Activated T-helper 9 cell treated with anti-CD3 and anti-CD28 coated beads, Interleukin-2, amount 50 U/mL, for 16 hours (primary cell): ENCODE results near the gene SPOCD1.
A peak's percentile ranks its signal among the peaks of the same experiment; 100 is the strongest.

Experiments
- DNase-seq: peaks from one replicate; pipeline ENCODE4 v3.0.0-alpha.2; 2020; ENCODE audit warnings: low read depth

Gene SPOCD1

DNA sequence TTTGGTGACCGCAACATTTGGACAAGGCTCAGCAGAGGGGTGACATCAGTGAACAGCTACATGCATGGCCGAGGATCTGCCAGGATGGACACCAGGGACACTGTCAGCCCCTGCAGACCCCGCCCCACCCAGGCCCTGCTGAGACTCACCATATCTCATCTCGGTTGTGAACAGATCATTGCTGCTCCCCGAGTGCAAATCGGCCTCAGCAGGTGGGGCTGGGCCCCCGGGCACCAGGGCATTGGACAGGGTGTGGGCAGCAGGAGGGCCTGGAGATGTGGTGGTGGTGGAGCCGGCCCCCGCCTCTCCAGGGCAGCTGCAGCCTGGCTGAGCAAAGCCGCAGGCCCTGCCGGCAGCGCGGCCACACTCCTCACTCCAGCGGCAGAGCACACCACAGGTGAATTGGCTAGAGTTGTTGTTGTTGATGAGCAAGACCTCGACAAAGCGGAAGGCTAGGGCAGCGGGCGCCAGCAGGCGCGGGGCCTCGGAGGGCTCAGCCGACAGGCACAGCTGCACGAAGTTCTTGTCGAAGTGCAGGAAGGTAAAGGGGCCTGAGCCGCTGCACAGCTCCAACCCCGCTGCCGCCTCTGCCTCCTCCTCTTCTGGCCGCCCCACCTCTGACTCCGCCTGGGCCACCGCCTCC, 59.9 kb downstream of the SPOCD1 start:
- no peak for DNase-seq

DNA sequence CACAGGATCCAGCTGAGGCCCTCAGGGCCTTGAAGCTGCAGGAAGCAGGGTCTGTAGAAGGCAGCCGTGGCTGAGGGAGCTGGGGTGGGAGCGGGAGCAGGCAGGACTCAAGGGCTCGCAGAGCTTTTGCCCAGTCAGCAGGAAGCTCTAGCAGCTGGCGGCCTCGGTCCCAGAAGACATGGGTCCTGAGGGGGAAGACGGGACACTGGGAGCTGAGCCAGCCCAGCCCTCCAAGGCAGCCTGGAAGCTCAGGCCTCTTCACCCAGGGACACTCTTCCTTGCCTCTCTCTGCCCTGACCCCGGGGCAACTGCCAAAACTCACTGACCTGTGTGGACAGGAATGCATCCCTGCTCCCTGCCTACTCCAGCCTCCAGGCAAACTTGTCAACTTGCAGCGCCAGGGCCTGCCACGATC, 60.6 kb downstream of the SPOCD1 start:
- DNase-seq: no peak

DNA sequence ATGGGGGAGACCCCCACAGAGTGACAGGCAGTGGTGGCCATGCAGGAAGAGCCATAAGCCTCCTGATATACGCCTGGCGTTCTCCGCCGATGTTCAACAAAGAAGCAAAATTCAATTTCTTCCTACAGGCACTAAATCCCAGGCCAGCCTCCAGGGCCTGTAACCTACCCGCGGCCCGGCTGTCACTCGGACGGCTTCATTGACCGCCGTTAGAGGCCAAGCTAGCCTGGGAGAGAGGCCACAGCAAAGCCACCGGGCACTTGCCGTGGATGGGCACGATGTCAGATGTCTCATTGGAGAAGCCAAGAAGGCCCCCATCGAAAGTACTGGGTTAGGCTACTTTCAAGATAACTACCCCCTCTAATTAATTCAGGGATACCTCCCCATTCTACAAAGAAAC, 61.4 kb downstream of the SPOCD1 start:
- DNase-seq: no peak

DNA sequence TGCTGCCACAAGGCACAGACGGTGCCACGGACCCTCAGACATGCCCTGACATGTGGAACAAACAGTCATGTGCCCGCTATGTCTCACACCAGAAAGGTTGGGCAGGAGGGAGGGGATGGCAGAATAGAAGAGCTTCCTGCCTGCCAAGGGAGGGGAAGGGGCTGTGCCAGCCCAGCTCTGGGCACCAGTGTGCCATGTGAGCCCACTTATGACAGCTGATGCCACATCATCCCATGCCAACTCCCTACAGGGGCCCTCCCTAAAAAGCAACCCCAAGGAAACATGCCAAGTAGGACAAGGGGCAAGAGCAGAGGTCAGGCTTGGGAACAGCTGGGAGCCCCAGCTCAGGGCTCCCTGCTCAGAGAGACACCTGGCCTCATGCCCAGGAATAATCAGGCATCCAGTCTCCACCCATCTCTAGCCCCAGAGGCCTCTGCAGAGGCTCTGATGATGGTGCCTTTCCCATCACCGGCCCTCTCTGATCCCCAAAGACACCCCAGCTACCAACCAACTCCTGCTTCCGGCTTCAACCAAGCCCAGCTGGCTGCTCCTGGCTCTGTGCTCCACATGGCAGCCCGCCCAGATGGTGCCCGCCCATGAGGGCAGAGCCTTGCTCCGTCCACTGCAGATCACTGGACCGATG, 62.0 kb downstream of the SPOCD1 start:
- DNase-seq: no peak

DNA sequence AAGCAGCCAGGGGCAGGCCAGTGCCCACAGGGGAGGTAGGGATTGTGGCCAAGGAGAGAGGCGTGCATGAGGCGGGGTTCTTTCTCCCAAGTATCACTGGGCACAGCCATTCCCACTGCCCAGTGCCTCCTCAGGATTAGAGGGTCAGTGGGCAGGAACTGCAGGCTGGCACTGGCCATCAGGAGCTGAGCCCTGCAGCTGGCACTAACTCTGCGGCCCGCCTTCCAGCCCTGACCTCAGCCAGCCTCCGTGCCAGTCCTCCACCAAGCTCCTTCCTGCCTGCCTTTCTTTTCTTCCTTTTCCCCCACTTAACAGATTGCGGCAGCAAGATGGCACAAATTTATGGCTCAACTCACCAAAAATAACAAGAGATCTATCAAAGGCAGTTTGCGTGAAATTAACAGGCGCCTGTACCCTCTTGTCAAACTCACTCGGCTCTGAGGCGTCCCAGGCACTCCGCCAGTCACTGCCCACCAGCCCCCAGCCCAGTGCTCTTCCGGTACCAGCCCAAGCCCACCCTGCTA, 62.8 kb downstream of the SPOCD1 start:
- no peak for DNase-seq

DNA sequence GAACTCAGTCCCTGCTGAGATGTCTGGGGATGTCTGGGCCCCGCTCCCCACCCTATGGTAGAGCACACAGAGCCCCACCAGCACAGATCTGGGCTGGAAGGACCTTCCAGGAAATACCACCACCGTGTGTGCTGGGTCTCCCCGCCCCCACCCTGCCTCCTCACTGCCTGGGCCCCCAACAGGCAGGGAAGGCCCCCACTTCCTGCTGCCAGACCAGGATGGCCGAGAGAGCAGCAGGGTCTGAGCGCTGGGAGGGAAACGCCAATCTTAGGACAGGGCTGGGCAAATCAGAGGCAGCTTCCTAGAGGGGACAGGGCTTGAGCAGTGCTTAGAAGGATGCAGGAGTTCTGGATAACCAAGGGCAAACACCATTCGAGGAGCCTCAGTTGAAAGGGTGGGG, 63.6 kb downstream of the SPOCD1 start:
- no peak for DNase-seq

DNA sequence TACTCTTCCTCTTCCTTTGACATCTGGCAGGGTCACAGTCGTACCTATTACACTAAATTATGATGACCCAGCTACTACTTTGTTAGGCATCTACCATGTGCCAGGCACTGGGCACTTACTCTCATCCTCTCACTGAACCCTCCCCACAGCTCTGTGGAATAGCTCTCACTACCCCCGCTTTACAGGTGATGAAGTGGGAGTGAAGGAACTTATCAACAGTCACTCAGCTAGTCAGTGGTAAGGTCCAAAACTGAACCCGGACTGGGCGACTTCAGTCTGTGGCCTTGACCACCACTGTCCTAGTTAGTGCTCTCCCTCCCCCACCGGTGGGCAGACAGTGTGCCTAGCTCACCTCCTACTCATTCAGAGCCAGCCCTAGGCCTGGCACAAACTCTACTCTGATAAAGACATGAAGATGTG, 64.0 kb downstream of the SPOCD1 start:
- no peak for DNase-seq

DNA sequence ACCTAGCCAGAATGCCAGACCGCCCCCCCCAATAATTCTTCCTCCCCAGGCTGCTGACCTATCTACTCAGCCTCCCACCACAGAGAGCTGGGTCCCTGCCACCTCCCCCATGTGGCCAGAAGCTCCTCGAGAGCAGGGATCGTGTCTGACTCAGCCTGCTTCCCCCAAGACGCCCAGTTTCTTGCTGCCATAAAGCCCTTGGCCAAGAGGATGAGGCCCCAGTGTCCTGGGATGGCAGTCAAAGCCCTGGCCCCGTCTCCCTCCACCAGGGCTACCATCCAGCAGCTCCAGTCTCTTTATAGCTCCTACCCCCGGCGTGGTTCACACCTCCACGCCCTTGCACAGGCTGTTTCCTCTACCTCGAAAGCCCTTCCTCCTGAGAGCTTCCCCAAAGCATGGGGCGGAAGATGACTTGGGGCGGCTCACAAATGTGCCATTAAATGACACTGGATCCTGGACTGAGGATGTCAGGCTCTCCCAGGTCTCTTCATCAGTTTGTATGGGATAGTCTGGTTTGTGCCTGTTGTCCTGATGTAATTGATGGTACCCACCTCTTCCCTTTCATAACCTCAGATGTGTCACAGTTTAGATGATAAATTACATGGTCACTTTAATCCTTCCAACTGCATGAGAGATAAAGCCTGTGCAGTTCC, 64.8 kb downstream of the SPOCD1 start:
- no peak for DNase-seq

DNA sequence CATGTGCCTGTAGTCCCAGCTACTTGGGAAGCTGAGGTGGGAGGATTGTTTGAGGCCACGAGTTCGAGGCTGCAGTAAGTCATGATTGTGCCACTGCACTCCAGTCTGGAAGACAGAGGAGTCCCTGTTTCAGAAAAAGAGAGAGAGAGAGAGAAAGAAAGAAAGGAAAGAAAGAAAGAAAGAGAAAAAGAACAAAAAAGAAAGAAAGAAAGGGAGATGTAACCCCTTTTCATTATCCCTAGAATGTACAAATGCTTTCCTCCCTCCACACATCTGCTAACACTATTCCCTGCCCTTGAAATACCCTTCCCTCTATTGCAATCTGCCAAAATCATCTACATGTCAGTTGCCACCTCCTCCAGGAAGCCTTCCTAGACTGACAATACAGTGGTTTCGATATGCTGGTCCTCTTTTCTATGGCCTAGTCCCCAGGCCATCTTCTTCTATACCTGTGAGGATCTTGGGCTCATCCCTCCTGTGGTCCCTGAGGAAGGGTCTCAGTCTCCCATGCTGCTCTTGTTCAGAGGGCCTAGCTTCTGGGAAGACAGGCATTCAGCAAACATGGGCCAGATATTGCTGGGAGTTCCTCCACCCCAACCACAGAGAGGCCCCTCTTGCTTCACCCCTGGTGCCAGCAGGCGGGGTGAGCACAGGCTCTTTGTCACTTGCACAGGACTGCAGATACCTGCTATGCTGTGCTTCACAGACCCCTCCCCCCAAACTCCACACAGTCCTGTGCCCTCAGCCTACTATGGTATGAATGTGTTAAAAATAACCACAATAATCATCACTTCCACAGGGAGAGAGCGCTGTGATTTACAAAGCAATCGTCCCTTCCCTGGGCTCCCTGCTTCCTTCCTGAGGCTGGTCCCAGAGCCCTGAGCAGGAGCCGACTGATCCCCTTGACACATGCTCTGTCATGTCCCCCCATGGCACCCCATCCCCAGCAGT, 65.8 kb downstream of the SPOCD1 start:
- DNase-seq: no peak

DNA sequence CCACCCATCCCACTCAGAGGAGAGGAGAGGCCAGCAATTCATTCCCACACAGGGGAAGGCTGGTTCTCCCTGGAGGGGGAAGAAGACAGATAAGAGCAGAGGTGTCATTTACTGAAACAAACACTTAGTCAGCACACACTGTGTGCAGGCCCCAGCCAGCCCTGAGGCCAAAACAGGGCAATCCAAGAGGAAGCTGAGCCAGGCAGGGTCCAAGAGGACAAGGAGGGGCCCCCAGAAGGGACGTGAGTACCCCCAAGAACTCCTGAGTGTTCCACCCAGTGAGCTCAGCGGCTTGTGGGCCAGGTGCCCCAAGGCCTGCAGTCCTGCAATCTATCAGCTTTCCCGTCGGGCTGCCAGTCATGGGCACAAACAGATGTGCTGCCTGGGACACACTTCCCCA, 67.5 kb downstream of the SPOCD1 start:
- no peak for DNase-seq

DNA sequence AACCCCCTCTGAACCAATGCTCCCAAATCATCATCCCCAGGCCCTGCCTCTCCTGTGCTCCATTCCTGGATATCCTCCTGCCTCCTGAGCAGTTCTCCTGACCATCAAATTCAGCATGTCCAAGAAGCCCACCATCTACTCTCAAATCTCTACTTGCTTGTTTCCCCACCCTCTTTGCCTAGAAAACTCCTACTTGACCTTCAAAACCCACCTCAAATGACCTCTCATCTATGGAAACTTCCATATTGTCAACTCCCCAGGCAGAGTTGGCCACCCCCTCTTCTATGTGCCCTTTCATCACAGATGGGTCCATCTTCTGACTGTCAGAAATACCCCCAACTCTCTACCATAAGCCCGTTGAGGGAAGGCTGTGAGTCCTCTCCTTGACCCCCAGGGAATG, 68.5 kb downstream of the SPOCD1 start:
- DNase-seq: no peak

DNA sequence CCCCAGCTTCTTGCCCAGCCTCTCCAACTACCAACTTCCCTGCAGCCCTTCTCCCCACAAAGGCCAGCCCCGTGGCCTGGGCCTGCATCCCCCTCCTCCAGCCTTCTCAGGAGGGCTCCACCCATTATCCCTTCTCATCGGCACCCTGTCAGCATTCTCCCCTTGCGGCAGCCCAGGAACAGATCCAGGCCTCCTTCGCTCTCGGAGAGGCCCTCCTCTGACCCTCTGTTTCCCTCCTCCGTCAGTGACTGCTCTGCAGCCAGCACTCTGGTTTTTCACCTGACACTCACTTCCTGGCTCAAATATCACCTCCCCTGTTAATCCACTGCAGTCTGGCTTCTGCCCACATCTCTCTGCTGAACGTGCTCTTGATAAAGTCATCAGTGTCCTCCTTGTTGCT, 69.1 kb downstream of the SPOCD1 start:
- no peak for DNase-seq

DNA sequence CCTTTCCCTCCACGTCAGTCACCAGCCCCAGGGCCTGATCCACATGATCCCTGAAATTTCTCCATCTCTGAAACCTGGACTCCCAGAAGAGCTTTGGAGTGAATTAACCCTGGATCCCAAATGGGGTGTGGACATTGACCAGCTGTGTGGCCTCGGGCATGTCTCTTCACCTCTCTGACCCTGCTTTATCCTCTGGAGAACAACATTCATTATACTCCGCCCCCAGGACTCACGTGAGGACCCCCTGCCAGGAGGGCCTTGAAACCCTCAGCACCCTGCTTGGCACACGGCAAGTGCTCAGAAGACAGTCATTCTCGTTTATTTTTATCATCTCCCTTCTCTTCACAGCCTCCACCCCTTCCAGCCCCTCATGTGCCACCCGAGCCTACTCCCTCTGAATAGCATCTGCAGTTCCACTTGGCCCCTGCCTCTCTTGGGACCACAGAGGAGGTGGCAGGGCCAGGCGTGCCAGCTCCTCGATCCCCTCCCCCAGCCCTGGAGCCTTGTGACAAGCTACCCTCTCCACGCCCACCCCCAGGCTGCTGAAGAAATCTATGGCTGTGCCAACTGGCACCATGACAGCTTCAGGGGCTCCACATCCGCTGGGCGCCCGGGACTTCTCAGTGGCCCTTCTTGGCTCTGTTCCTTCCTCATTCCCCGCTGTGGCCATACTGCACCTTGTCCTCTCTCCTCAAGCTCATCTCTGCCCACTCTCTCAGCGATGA, 69.7 kb downstream of the SPOCD1 start:
- no peak for DNase-seq

DNA sequence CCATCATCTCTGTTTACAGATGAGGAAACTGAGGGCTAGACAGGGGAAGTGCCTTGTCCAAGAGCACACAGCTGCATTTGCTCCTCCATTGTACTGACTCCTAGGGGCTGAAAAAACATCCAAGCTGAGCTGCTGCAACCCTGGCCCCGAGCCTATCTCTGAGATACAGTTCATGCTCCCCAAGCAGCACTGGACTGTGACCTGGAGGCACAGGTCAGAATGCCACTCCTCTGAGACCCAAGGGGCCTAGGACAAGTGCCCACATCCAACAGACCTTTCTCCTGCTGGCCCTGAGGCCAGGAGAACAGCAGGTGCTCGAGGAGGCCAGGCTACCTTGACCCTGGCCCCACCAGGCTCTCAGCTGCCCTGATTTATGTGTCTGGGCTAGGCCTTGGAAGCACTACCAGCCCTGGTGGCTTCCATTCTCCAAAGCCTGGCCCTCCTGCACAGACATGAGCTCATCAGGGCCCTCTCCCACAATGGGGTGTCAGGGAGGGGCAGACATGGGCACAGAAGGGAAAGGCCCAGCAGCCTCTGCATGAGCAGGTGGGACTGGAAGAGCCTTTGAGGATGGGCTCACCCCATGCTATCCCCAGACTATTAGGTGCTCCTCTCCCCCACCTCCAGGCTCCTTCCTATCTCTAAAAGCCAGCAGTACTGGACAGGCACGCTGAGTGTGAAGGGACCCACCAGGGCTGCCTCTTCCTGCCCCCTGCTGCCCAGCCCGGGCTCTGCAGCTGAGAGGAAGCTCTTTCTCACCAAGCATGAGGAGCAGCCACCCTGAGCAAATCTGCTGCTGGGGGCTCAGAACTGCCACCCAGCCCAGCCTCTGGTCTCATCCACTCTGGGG, 70.5 kb downstream of the SPOCD1 start:
- DNase-seq: peak; percentile 30

DNA sequence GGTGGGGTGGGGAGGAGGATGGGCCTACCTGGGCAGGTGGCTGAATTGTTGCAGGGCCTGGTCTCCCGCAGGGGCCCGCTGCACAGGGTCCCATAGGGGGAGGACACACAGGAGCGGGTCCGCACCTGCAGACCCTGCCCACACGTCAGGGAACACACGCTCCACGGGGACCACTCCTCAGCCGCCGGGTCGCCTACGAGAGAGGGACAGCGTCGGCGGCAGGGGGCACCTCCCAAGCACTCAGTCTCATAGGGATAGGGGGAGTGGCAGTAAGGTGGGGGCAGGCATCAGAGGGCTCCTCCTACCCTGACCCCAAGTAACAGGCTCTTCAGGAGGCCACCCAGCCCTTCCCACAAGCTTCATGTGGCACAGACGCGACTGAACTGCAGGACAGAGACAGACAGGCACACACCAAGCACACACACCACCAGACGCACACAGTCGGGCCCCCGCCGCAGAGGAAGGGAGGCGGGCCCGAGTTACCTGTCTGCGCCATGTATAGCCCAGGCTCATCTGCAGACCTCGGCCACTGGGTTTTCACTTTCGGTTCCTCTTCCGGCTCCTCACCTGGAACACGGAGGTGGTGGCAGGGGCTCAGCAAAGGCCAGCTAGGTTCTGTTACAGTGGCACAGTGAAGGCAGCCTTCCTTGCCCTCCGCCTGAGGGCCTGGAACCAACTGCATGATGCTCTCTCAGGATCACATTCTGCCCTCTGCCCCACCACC, 71.5 kb downstream of the SPOCD1 start:
- DNase-seq: no peak

DNA sequence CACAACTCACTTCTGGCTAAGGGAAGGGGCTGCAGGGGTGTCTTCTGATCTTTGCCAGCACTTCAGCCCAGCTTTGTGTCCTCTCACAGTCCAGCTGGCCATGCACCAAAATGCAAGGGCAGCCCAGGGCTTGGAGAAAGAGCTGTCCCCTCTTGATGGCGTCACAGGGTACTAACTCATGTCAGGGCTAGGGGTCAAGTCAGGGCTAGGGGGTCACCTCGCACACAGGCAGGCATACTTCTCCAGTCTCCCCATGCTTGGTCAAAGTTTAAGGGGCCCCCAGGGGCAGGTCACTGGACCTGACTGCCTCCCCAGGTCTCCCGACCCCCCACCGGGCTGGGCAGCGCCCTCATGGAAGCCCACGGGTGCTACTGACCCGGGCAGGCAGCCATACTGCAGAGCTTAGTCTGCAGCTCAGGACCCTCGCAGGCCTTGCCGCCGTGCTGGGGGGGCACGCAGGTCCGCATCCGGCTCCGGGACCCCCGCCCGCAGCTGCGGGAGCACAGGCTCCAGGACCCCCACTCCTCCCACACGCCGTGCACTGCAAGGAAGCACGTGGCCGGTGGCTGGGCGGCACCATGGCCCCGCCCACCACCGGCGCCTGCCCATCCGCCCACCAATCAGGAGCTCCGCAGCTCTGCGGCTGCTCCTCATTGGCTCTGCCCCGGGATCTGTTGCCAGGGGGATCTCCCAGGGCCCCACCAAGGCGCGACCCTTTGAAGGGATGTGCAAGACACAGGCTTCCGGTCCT, 73.2 kb downstream of the SPOCD1 start:
- no peak for DNase-seq
